Natural killer cell (primary cell): Measurements from ENCODE around the gene PDZD8. TPM values are rescaled to one million over a fixed set of nuclear protein-coding genes. Genes with fewer than 3 reads are reported as not detected.

Experiments
- ATAC-seq, 3 donors: fragments of 150-1000 bp in 2 of 3; fragments of 200-7000 bp in 1 of 3; cut with Tn5 transposase; 1 replicate in 1 of 3; 2 replicates in 2 of 3; pipeline ENCODE4 v1.10.0; 2021; ENCODE audit warnings: mild to moderate bottlenecking in 2 of 3, moderate library complexity in 2 of 3
- DNase-seq, 2 donors: peaks; one replicate each; pipeline versions ENCODE4 v3.0.0 to v3.0.0-alpha.2; 2013 to 2021; ENCODE audit warnings: mixed read lengths in 1 of 2
- H3K27ac ChIP-seq: one replicate; pipeline ENCODE4 v1.5.1; 2013; ENCODE audit warnings: mild to moderate bottlenecking, low read length
- H3K27me3 ChIP-seq: one replicate; pipeline ENCODE4 v1.6.1; 2013; ENCODE audit warnings: low read length; ENCODE audit not compliant: control insufficient read depth, insufficient read depth
- H3K36me3 ChIP-seq: one replicate; pipeline ENCODE4 v1.6.1; 2013; ENCODE audit warnings: low read length; ENCODE audit not compliant: control insufficient read depth, insufficient read depth
- H3K4me1 ChIP-seq: one replicate; pipeline ENCODE4 v1.6.1; 2013; ENCODE audit warnings: low read length; ENCODE audit not compliant: control insufficient read depth, insufficient read depth
- H3K4me3 ChIP-seq: one replicate; pipeline ENCODE4 v1.5.1; 2013; ENCODE audit warnings: low read length
- H3K9me3 ChIP-seq: one replicate; pipeline ENCODE4 v1.6.1; 2013; ENCODE audit warnings: low read length; ENCODE audit not compliant: control insufficient read depth, insufficient read depth
- H3K27ac Mint-ChIP-seq, 2 donors: one replicate each; pipeline ENCODE4 v1.8.0; 2022; ENCODE audit warnings: mild to moderate bottlenecking in 2 of 2, mixed read lengths in 2 of 2, moderate library complexity in 1 of 2
- H3K27me3 Mint-ChIP-seq, 2 donors: one replicate each; pipeline ENCODE4 v1.8.0; 2022; ENCODE audit warnings: low read depth in 2 of 2, mixed read lengths in 2 of 2
- H3K36me3 Mint-ChIP-seq: one replicate; pipeline ENCODE4 v1.8.0; 2022; ENCODE audit warnings: mixed read lengths
- H3K4me1 Mint-ChIP-seq, 2 donors: one replicate each; pipeline ENCODE4 v1.8.0; 2022; ENCODE audit warnings: mixed read lengths in 2 of 2
- H3K4me3 Mint-ChIP-seq: one replicate; pipeline ENCODE4 v1.8.0; 2022; ENCODE audit warnings: mild to moderate bottlenecking, moderate library complexity, mixed read lengths
- H3K9me3 Mint-ChIP-seq, 2 donors: one replicate each; pipeline ENCODE4 v1.8.0; 2022; ENCODE audit warnings: mixed read lengths in 2 of 2
- CTCF ChIP-seq: fragments of 200-600 bp; IDR thresholded peaks from one replicate; pipeline ENCODE4 v1.8.0; 2022; ENCODE audit warnings: antibody characterized with exemption
- WGBS: methylation state at CpG from one replicate; pipeline ENCODE4 v1.1.7; 2013; ENCODE audit warnings: missing lambda C conversion rate; ENCODE audit not compliant: insufficient coverage; 5-methylcytosine and 5-hydroxymethylcytosine counted together
- intact Hi-C: fragments of 100-400 bp; cut with micrococcal nuclease; formaldehyde crosslinking; loops from one replicate; pipeline ENCODE4 v1.14.2; 2022
- total RNA-seq, 4 donors: library from RNA; stranded (reverse); fragments of 120-200 nt in 1 of 4; gene quantifications; one replicate each; pipeline versions ENCODE4 v1.2.3 to v1.2.4, GENCODE V29; 2013 to 2022

PDZD8 gene
- total RNA-seq, 3 donors from 2014 or later (not counting 1 experiment from before 2014, with no cell fraction given) = 44.5 to 64.3 (median 51.8) TPM

GRCh38 chr10:117275121-117275520 lies 100.1 kb downstream of the PDZD8 start:
- no peak overlapping the region for H3K27ac ChIP-seq
- H3K27me3 Mint-ChIP-seq = no peaks in the 10 kb centered on the region
- no peaks in the 10 kb centered on the region for H3K4me1 ChIP-seq
- no peak overlapping the region for H3K4me3 ChIP-seq
- ATAC-seq (no peak), DNase-seq (no peak)
- H3K4me1 Mint-ChIP-seq = no peaks in the 10 kb centered on the region
- H3K36me3 ChIP-seq = no peaks in the 10 kb centered on the region
- no peaks in the 10 kb centered on the region for H3K9me3 Mint-ChIP-seq
- TF ChIP-seq CTCF = no peak
- no peak overlapping the region for H3K27ac Mint-ChIP-seq
- WGBS = 100% methylated on average over 2 of the region's 3 CpGs
- no peaks in the 10 kb centered on the region for H3K36me3 Mint-ChIP-seq
- H3K9me3 ChIP-seq = no peaks in the 10 kb centered on the region
- no peak overlapping the region for H3K4me3 Mint-ChIP-seq
- no peaks in the 10 kb centered on the region for H3K27me3 ChIP-seq
- intact Hi-C loops = no loop called here

DNA sequence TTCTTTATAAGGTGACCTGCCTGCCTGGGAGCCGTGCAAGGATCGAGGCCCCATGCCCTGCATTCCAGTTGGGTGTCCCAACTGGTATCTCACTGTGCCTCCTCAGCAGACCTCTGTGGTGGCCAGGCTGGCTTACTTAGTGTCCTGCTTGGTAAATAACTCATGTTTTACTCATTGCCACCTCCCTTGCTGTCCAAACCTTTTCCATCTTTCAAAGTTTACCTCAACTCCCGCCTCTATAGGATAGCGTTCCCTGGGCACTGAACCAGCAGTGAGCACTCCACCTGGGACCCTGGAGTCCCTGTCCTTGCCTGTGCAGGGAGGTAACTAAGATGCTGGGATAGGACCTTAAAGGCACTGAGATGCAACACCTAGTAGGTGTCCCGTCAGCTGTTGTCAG lies 100.7 kb downstream of the PDZD8 start:
- DNase-seq = no peak
- no peak overlapping the region for H3K4me3 Mint-ChIP-seq
- H3K27me3 Mint-ChIP-seq = no peaks in the 10 kb centered on the region
- TF ChIP-seq CTCF = no peak
- 100% methylated on average over 5 of the region's 5 CpGs for WGBS
- intact Hi-C loops = no loop called here
- H3K36me3 ChIP-seq = no peaks in the 10 kb centered on the region
- no peaks in the 10 kb centered on the region for H3K9me3 ChIP-seq
- ATAC-seq = no peak
- no peaks in the 10 kb centered on the region for H3K27me3 ChIP-seq
- no peak overlapping the region for H3K27ac ChIP-seq
- no peaks in the 10 kb centered on the region for H3K9me3 Mint-ChIP-seq
- no peak overlapping the region for H3K27ac Mint-ChIP-seq
- H3K4me1 Mint-ChIP-seq = no peaks in the 10 kb centered on the region
- no peaks in the 10 kb centered on the region for H3K36me3 Mint-ChIP-seq
- H3K4me1 ChIP-seq = no peaks in the 10 kb centered on the region
- no peak overlapping the region for H3K4me3 ChIP-seq

DNA sequence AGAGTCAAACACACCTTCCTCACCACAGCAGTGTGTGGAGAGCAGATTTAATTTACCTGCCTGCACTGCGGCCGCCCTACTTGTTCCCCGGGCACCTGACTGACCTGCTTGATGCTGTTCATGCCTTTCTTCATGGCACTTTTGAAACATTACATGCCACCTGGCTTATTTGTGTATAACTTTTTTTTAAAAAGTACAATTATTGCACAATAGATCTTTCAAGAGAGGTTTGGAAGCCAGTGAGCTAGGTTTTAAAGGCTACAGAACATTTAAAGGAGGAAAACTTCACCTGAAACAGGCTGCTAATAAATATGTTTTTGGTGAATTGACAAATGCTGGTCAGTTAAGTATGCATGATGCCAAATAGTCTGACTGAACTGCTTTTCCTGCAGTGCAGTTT lies 101.3 kb downstream of the PDZD8 start:
- intact Hi-C loops = no loop called here
- WGBS = 95% methylated on average over 3 of the region's 3 CpGs
- no peaks in the 10 kb centered on the region for H3K9me3 Mint-ChIP-seq

More for the DNA sequence above, 101.3 kb downstream of the PDZD8 start:
- Histone ChIP-seq H3K4me3 (no peak overlapping the region), H3K36me3 (no peaks in the 10 kb centered on the region), H3K27me3 (no peaks in the 10 kb centered on the region), H3K27ac (no peak overlapping the region), H3K9me3 (no peaks in the 10 kb centered on the region), H3K4me1 (no peaks in the 10 kb centered on the region)
- H3K36me3 Mint-ChIP-seq = no peaks in the 10 kb centered on the region
- H3K27ac Mint-ChIP-seq = no peak overlapping the region
- no peak for TF ChIP-seq CTCF
- DNase-seq (no peak), ATAC-seq (no peak)
- no peaks in the 10 kb centered on the region for H3K27me3 Mint-ChIP-seq
- no peaks in the 10 kb centered on the region for H3K4me1 Mint-ChIP-seq
- no peak overlapping the region for H3K4me3 Mint-ChIP-seq
